Esophagus squamous epithelium (tissue), 4 donors: Measurements from ENCODE around the gene SLC22A15.

Experiments
- POLR2A ChIP-seq, 4 donors: fragments of 450-650 bp; IDR thresholded peaks; one replicate each; pipeline ENCODE4 v1.6.1; 2017; ENCODE audit warnings: antibody characterized with exemption in 4 of 4, mild to moderate bottlenecking in 4 of 4, moderate library complexity in 3 of 4
- TF ChIP-seq, protein P1 (sequence below), 6 experiments: fragments of 450-650 bp in 4 of 6; fragments of 200-600 bp in 2 of 6; sonication (generic) in 2 of 6; IDR thresholded peaks; one replicate each; pipeline ENCODE4 v1.5.1; 2016 to 2019; ENCODE audit warnings: antibody characterized with exemption in 6 of 6, mild to moderate bottlenecking in 4 of 6, moderate library complexity in 4 of 6

DNA sequence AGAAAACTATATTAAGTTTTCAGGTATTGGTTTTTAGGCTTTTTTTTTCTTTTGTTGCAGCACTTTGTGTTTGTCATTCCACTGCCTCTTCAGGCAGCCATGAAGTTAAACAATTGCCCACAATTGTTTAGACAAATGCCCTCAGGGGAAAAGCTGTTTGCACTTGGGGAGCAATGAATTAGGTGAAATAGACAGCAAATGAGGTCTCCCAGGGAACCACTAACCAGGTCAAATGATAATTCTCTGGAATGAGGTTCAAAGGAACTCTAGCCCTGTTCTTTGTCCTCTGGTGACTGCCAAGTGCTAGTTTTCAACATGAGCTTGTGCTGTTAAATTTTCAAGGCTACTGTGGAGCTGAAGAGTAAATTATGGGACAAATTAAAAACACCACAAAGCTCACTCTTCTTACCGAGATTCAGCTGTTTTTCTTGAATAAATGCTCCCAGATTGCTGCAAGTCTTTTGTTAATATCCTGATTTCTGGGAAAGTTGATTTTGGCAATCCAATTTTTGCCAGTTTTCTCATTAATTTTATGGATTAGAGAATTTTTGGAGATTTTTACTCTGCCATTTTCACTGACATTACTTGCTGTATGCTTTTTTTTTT lies 119.8 kb downstream of the SLC22A15 start:
- TF ChIP-seq, protein P1, sequence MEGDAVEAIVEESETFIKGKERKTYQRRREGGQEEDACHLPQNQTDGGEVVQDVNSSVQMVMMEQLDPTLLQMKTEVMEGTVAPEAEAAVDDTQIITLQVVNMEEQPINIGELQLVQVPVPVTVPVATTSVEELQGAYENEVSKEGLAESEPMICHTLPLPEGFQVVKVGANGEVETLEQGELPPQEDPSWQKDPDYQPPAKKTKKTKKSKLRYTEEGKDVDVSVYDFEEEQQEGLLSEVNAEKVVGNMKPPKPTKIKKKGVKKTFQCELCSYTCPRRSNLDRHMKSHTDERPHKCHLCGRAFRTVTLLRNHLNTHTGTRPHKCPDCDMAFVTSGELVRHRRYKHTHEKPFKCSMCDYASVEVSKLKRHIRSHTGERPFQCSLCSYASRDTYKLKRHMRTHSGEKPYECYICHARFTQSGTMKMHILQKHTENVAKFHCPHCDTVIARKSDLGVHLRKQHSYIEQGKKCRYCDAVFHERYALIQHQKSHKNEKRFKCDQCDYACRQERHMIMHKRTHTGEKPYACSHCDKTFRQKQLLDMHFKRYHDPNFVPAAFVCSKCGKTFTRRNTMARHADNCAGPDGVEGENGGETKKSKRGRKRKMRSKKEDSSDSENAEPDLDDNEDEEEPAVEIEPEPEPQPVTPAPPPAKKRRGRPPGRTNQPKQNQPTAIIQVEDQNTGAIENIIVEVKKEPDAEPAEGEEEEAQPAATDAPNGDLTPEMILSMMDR (IDR thresholded peaks at IDR 0.05) = no peak
- TF ChIP-seq POLR2A (IDR thresholded peaks at IDR 0.05) = no peak
